K562 (cell line): ENCODE measurements around the gene AGK.

Experiments used
- BRCA1 ChIP-seq, 2 experiments: fragments of 450-650 bp in 1 of 2; sonication (generic) in 1 of 2; formaldehyde crosslinking in 1 of 2; IDR thresholded peaks; 2 replicates each; pipeline versions ENCODE4 v1.5.0 to v1.6.1; 2017 to 2020; ENCODE audit warnings: mild to moderate bottlenecking in 1 of 2, missing genetic modification reagents in 1 of 2
- CBX8 ChIP-seq: fragments of 200-600 bp; sonication (generic); IDR thresholded peaks from 2 replicates; pipeline ENCODE4 v1.6.1; 2012; ENCODE audit warnings: borderline replicate concordance, mixed run types, low read depth, mild to moderate bottlenecking, moderate library complexity, mixed read lengths, low read length, control low read depth, inconsistent platforms; ENCODE audit not compliant: poor library complexity, severe bottlenecking; ENCODE audit errors: extremely low read depth
- FOXK2 ChIP-seq, 2 experiments: fragments of 450-650 bp; IDR thresholded peaks in 1 of 2; conservative IDR thresholded peaks in 1 of 2; 2 replicates each; pipeline ENCODE4 v1.6.1; 2016; ENCODE audit warnings: low read depth in 2 of 2, mild to moderate bottlenecking in 1 of 2
- TF ChIP-seq, protein P1 (sequence below): sonication (generic); formaldehyde crosslinking; IDR thresholded peaks from 2 replicates; pipeline ENCODE4 v1.8.0; 2023; ENCODE audit warnings: mild to moderate bottlenecking, missing genetic modification reagents

DNA sequence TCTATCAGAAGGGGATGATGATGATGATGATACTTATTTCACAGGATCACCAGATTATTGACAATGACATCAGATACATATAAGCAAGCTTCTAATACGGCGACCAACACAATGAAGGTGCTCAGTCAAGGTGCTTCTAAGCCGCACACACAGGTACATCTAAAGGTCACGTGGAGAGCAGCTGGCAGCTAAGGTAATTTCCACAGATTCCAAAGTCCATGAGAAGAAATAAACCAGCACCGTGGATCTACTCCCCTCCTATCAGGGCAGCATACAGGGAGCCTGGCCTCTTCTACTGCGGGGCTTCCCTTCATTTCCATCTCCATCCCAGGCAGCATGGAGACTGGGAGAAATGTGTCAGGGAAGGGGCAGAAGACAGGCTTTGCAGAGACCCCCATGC is 113.2 kb downstream of the AGK start:
- TF ChIP-seq CBX8: no peak
- no peak for TF ChIP-seq BRCA1 (IDR thresholded peaks at IDR 0.05)
- TF ChIP-seq BRCA1 (CRISPR knock-in tag; IDR thresholded peaks at IDR 0.05): no peak
- TF ChIP-seq, protein P1, sequence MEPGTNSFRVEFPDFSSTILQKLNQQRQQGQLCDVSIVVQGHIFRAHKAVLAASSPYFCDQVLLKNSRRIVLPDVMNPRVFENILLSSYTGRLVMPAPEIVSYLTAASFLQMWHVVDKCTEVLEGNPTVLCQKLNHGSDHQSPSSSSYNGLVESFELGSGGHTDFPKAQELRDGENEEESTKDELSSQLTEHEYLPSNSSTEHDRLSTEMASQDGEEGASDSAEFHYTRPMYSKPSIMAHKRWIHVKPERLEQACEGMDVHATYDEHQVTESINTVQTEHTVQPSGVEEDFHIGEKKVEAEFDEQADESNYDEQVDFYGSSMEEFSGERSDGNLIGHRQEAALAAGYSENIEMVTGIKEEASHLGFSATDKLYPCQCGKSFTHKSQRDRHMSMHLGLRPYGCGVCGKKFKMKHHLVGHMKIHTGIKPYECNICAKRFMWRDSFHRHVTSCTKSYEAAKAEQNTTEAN (CRISPR knock-in tag): no peak
- TF ChIP-seq FOXK2 (conservative IDR thresholded peaks at IDR 0.05 in 1 of 2, IDR thresholded peaks at IDR 0.05 in 1 of 2; ENCODE audit: low read depth in 2 of 2): no peak
